NB4 (cell line): ENCODE results near the gene MRPL54.

Source experiments
- CTCF ChIP-seq: IDR thresholded peaks from one replicate; pipeline ENCODE4 v1.5.1; 2012; ENCODE audit warnings: low read depth, low read length
- MAX ChIP-seq: IDR thresholded peaks from 2 replicates; pipeline ENCODE4 v1.6.1; 2011; ENCODE audit warnings: low read depth, low read length
- MYC ChIP-seq: IDR thresholded peaks from 2 replicates; pipeline ENCODE4 v1.6.1; 2011; ENCODE audit warnings: low read depth, low read length
- POLR2A ChIP-seq: IDR thresholded peaks from 2 replicates; pipeline ENCODE4 v1.6.1; 2011; ENCODE audit warnings: mild to moderate bottlenecking; ENCODE audit not compliant: insufficient read length; ENCODE audit errors: extremely low read depth

GRCh38 chr19:3733549-3734309 lies 28.8 kb upstream of the MRPL54 start:
- TF ChIP-seq CTCF (no peak), POLR2A (no peak), MAX (no peak), MYC (no peak)
